ENCODE data around the gene ZNF714.

DNA sequence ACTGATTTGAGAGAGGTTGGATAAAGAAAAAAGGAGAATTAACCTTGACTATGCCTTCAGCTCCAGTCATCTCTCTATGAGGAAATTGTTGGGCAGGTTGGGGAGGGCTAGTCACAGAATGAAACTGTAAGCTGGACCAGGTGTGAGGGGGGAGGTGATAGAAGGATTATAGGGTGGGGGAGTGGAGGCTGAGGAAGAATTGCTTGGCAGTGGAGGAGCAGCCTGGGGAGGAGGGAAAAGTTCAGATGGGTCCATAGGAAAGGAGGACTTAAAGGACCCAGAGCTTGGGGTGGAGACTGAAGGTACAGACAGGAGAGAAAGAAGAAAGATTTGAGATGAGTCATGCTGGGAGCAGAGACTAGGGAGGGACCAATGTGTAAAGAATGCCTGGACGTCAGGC is 51.6 kb downstream of the ZNF714 start:
- TF ChIP-seq, protein P1, sequence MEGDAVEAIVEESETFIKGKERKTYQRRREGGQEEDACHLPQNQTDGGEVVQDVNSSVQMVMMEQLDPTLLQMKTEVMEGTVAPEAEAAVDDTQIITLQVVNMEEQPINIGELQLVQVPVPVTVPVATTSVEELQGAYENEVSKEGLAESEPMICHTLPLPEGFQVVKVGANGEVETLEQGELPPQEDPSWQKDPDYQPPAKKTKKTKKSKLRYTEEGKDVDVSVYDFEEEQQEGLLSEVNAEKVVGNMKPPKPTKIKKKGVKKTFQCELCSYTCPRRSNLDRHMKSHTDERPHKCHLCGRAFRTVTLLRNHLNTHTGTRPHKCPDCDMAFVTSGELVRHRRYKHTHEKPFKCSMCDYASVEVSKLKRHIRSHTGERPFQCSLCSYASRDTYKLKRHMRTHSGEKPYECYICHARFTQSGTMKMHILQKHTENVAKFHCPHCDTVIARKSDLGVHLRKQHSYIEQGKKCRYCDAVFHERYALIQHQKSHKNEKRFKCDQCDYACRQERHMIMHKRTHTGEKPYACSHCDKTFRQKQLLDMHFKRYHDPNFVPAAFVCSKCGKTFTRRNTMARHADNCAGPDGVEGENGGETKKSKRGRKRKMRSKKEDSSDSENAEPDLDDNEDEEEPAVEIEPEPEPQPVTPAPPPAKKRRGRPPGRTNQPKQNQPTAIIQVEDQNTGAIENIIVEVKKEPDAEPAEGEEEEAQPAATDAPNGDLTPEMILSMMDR (IDR thresholded peaks at IDR 0.05), result no peak
- TF ChIP-seq POLR2A (IDR thresholded peaks at IDR 0.05), result no peak
- no peak for TF ChIP-seq EP300 (IDR thresholded peaks at IDR 0.05)
